H9 (cell line): ENCODE data around the gene FMC1. TPM values are rescaled to one million over a fixed set of nuclear protein-coding genes. Genes with fewer than 3 reads are reported as not detected.

Experiments used
- DNase-seq: peaks from one replicate; pipeline ENCODE4 v3.0.0-alpha.2; 2017
- H2AFZ ChIP-seq: one replicate; pipeline ENCODE4 v1.6.1; 2013; ENCODE audit warnings: mild to moderate bottlenecking, low read length, control low read depth, moderate library complexity
- H2AK5ac ChIP-seq: 2 replicates; pipeline ENCODE4 v1.6.1; 2013; ENCODE audit warnings: low read length, control low read depth, mixed read lengths; ENCODE audit not compliant: insufficient read length
- H2BK120ac ChIP-seq: one replicate; pipeline ENCODE4 v1.6.1; 2013; ENCODE audit warnings: low read depth, mild to moderate bottlenecking, low read length, control low read depth, inconsistent platforms; ENCODE audit not compliant: poor library complexity, severe bottlenecking
- H2BK12ac ChIP-seq: 2 replicates; pipeline ENCODE4 v1.6.1; 2013; ENCODE audit warnings: low read length, control low read depth, mixed read lengths, low read depth; ENCODE audit not compliant: insufficient read length
- H2BK15ac ChIP-seq: 2 replicates; pipeline ENCODE4 v1.6.1; 2013; ENCODE audit warnings: low read depth, low read length, control low read depth
- H2BK20ac ChIP-seq: one replicate; pipeline ENCODE4 v1.6.1; 2013; ENCODE audit warnings: low read depth, mild to moderate bottlenecking, low read length, control low read depth, inconsistent platforms; ENCODE audit not compliant: poor library complexity, severe bottlenecking
- H2BK5ac ChIP-seq: 2 replicates; pipeline ENCODE4 v1.6.1; 2013; ENCODE audit warnings: low read length, control low read depth, mixed read lengths; ENCODE audit not compliant: insufficient read length
- H3K14ac ChIP-seq: 2 replicates; pipeline ENCODE4 v1.6.1; 2013; ENCODE audit warnings: low read length, control low read depth; ENCODE audit not compliant: insufficient read depth
- H3K18ac ChIP-seq: 2 replicates; pipeline ENCODE4 v1.6.1; 2013; ENCODE audit warnings: low read depth, mild to moderate bottlenecking, mixed read lengths, low read length, control low read depth; ENCODE audit not compliant: insufficient read length
- H3K23ac ChIP-seq: 2 replicates; pipeline ENCODE4 v1.6.1; 2013; ENCODE audit warnings: low read length, control low read depth, mixed read lengths, low read depth; ENCODE audit not compliant: insufficient read length
- H3K23me2 ChIP-seq: 2 replicates; pipeline ENCODE4 v1.6.1; 2013; ENCODE audit warnings: low read depth, mild to moderate bottlenecking, mixed read lengths, low read length, control low read depth; ENCODE audit not compliant: insufficient read length, poor library complexity, severe bottlenecking
- H3K27ac ChIP-seq: 2 replicates; pipeline ENCODE4 v1.5.1; 2013; ENCODE audit warnings: low read length, control low read depth, mixed read lengths, low read depth; ENCODE audit not compliant: insufficient read length
- H3K27me3 ChIP-seq: 2 replicates; pipeline ENCODE4 v1.6.1; 2013; ENCODE audit warnings: low read length, control low read depth, inconsistent platforms; ENCODE audit not compliant: insufficient read depth
- H3K4ac ChIP-seq: 2 replicates; pipeline ENCODE4 v1.6.1; 2013; ENCODE audit warnings: low read depth, mild to moderate bottlenecking, control low read depth, inconsistent platforms, low read length, moderate library complexity
- H3K4me1 ChIP-seq: 2 replicates; pipeline ENCODE4 v1.6.1; 2013; ENCODE audit warnings: low read length, control low read depth, inconsistent platforms; ENCODE audit not compliant: insufficient read depth
- H3K4me2 ChIP-seq: 2 replicates; pipeline ENCODE4 v1.6.1; 2013; ENCODE audit warnings: low read length, control low read depth, mixed read lengths; ENCODE audit not compliant: insufficient read length, insufficient read depth
- H3K56ac ChIP-seq: 2 replicates; pipeline ENCODE4 v1.6.1; 2013; ENCODE audit warnings: low read depth, mild to moderate bottlenecking, mixed read lengths, low read length, control low read depth; ENCODE audit not compliant: insufficient read length
- H3K79me1 ChIP-seq: 2 replicates; pipeline ENCODE4 v1.6.1; 2013; ENCODE audit warnings: low read depth, mild to moderate bottlenecking, moderate library complexity, low read length, control low read depth, inconsistent platforms; ENCODE audit not compliant: insufficient read depth, poor library complexity, severe bottlenecking
- H3K79me2 ChIP-seq: 2 replicates; pipeline ENCODE4 v1.6.1; 2013; ENCODE audit warnings: low read length, control low read depth, inconsistent platforms; ENCODE audit not compliant: insufficient read depth
- H3K9ac ChIP-seq: 2 replicates; pipeline ENCODE4 v1.6.1; 2013; ENCODE audit warnings: low read length, control low read depth, mixed read lengths; ENCODE audit not compliant: insufficient read length; ENCODE audit errors: extremely low read depth
- H3K9me3 ChIP-seq: one replicate; pipeline ENCODE4 v1.6.1; 2013; ENCODE audit warnings: low read depth, low read length, inconsistent platforms; ENCODE audit not compliant: control insufficient read depth
- H3T11ph ChIP-seq: one replicate; pipeline ENCODE4 v1.6.1; 2013; ENCODE audit warnings: mild to moderate bottlenecking, low read length, control low read depth, inconsistent platforms
- H4K20me1 ChIP-seq: one replicate; pipeline ENCODE4 v1.6.1; 2013; ENCODE audit not compliant: control insufficient read depth, insufficient read length, insufficient read depth
- H4K5ac ChIP-seq: 2 replicates; pipeline ENCODE4 v1.6.1; 2013; ENCODE audit warnings: low read depth, mild to moderate bottlenecking, mixed read lengths, low read length, control low read depth; ENCODE audit not compliant: insufficient read length
- H4K8ac ChIP-seq: replicated peaks from 2 replicates; pipeline ENCODE4 v1.6.1; 2013; ENCODE audit warnings: low read length, control low read depth, mixed read lengths, low read depth; ENCODE audit not compliant: insufficient read length
- H4K91ac ChIP-seq: 2 replicates; pipeline ENCODE4 v1.6.1; 2013; ENCODE audit warnings: low read depth, mild to moderate bottlenecking, moderate library complexity, mixed read lengths, low read length, control low read depth; ENCODE audit not compliant: insufficient read length
- H3K27ac Mint-ChIP-seq, 3 experiments: 2 replicates in 2 of 3; 3 replicates in 1 of 3; pipeline ENCODE4 v1.8.0; 2020 to 2021; ENCODE audit warnings: mixed read lengths in 3 of 3, mild to moderate bottlenecking in 1 of 3, moderate library complexity in 1 of 3
- H3K27me3 Mint-ChIP-seq: 2 replicates; pipeline ENCODE4 v1.8.0; 2021; ENCODE audit warnings: low read depth, mild to moderate bottlenecking, moderate library complexity, mixed read lengths
- H3K36me3 Mint-ChIP-seq, 3 experiments: 2 replicates in 2 of 3; 3 replicates in 1 of 3; pipeline ENCODE4 v1.8.0; 2020 to 2021; ENCODE audit warnings: low read depth in 3 of 3, mixed read lengths in 3 of 3; ENCODE audit not compliant: insufficient read depth in 1 of 3
- H3K4me1 Mint-ChIP-seq, 2 experiments: 2 replicates each; pipeline ENCODE4 v1.8.0; 2020; ENCODE audit warnings: mixed read lengths in 2 of 2
- H3K4me3 Mint-ChIP-seq, 2 experiments: 2 replicates in 1 of 2; 3 replicates in 1 of 2; pipeline ENCODE4 v1.8.0; 2020 to 2021; ENCODE audit warnings: mild to moderate bottlenecking in 2 of 2, mixed read lengths in 2 of 2, moderate library complexity in 1 of 2
- H3K9me3 Mint-ChIP-seq, 2 experiments: 2 replicates in 1 of 2; 3 replicates in 1 of 2; pipeline ENCODE4 v1.8.0; 2020; ENCODE audit warnings: mild to moderate bottlenecking in 2 of 2, mixed read lengths in 2 of 2, moderate library complexity in 1 of 2
- CTCF ChIP-seq: fragments of 200-600 bp; sonication (generic); conservative IDR thresholded peaks from 3 replicates; pipeline ENCODE4 v1.8.0; 2021; ENCODE audit warnings: antibody characterized with exemption, mild to moderate bottlenecking
- WGBS: extraction: QIAGEN DNeasy Blood & Tissue Kit; methylation state at CpG from one replicate; pipeline ENCODE4 v1.1.7; 2013; ENCODE audit warnings: missing lambda C conversion rate, low lambda C conversion rate, mixed read lengths; ENCODE audit not compliant: insufficient read length; ENCODE audit errors: extremely low coverage; 5-methylcytosine and 5-hydroxymethylcytosine counted together
- total RNA-seq: library from RNA; stranded (reverse); gene quantifications from 2 replicates; pipeline ENCODE4 v1.2.1, GENCODE V29; 2021

FMC1 gene
- total RNA-seq, 1 experiment from 2014 or later: 10.9 TPM

GRCh38 chr7:139341776-139342226 lies 664 bp downstream of the FMC1 start:
- H3K23ac ChIP-seq: no peak overlapping the region
- H3K79me1 ChIP-seq: no peaks in the 10 kb centered on the region
- no peak overlapping the region for H2BK15ac ChIP-seq
- WGBS: no CpG with 5 or more reads among the region's 9 CpGs
- H3K4me2 ChIP-seq: peak overlapping the region; percentile 84
- Mint-ChIP-seq H3K27ac (peak overlapping the region; percentile 99 to 100 (median 100)), H3K9me3 (peaks cover 10 to 14% of the 10 kb centered on the region in 2 experiments; a peak in 4 of 5 replicates), H3K4me1 (peaks cover 7 to 11% of the 10 kb centered on the region in 2 experiments), H3K27me3 (peaks cover 9% of the 10 kb centered on the region; the same call in 1 of the 2 replicates), H3K4me3 (peak overlapping the region; percentile 91 to 95), H3K36me3 (peaks cover 5 to 30% (median 19%) of the 10 kb centered on the region in 3 experiments; a peak in 6 of 7 replicates)
- H2AFZ ChIP-seq: no peak overlapping the region
- no peak overlapping the region for H4K5ac ChIP-seq
- no peaks in the 10 kb centered on the region for H3K27me3 ChIP-seq
- peaks cover 3% of the 10 kb centered on the region for H3K23me2 ChIP-seq
- no peaks in the 10 kb centered on the region for H3K9me3 ChIP-seq
- H3K14ac ChIP-seq: peak overlapping the region; percentile 79; the same call in 1 of the 2 replicates
- no peak overlapping the region for H2BK5ac ChIP-seq
- peak overlapping the region; percentile 98 for H4K8ac ChIP-seq
- H3K79me2 ChIP-seq: no peaks in the 10 kb centered on the region
- H4K20me1 ChIP-seq: no peaks in the 10 kb centered on the region
- no peak overlapping the region for H2BK12ac ChIP-seq
- H3K9ac ChIP-seq: peak overlapping the region; percentile 70
- no peak overlapping the region for H2BK120ac ChIP-seq
- TF ChIP-seq CTCF: no peak
- H3K56ac ChIP-seq: no peak overlapping the region
- H2BK20ac ChIP-seq: no peak overlapping the region
- H3T11ph ChIP-seq: peak overlapping the region; percentile 94
- no peak for DNase-seq
- H3K4me1 ChIP-seq: no peaks in the 10 kb centered on the region
- H3K18ac ChIP-seq: peak overlapping the region; percentile 76
- peak overlapping the region; percentile 99 for H3K27ac ChIP-seq
- no peak overlapping the region for H2AK5ac ChIP-seq
- H4K91ac ChIP-seq: no peak overlapping the region
- peak overlapping the region; percentile 22; the same call in 1 of the 2 replicates for H3K4ac ChIP-seq
